Measurements from ENCODE around the gene CALML4. TPM values are rescaled to one million over a fixed set of nuclear protein-coding genes. Genes with fewer than 3 reads are reported as not detected.
A peak's percentile ranks its signal among the peaks of the same experiment; 100 is the strongest.
"Not testable (repeated sequence)": the region's sequence is repeated elsewhere in the genome, so short reads cannot be mapped to it uniquely, and the experiment has no call there.

CALML4 gene
- total RNA-seq, 1 donor from 2014 or later, result 6.1 TPM

- DNase-seq, result no peak
These were observed 2.2 kb upstream of the CALML4 start for GRCh38 chr15:68207176-68207935.

DNA sequence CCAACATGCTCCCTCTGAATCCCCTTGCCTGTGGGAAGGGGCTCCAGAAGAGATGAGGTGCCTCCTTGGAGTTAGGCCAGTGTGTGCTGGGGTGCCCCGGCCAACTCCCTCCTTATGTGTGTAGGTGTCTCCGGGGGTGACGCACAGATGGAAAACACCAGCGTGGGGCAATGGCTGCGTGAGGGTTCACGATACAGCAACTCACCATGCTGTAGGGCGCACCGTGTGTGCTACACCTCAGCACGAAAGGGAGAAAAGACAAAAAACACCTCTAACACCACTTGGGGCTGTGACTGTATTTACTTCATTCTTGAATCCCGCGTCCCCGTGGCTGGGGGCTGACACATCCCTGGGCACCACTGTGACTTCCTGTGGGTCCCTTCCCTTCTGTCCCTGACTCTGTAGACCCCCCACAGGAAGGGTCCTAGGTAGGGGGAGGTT is 1.6 kb upstream of the CALML4 start:
- no peak for DNase-seq

GRCh38 chr15:68205954-68206539 is 915 bp upstream of the CALML4 start:
- DNase-seq, result no peak

- DNase-seq, result no peak
These were observed 419 bp upstream of the CALML4 start for GRCh38 chr15:68205558-68205944.

DNA sequence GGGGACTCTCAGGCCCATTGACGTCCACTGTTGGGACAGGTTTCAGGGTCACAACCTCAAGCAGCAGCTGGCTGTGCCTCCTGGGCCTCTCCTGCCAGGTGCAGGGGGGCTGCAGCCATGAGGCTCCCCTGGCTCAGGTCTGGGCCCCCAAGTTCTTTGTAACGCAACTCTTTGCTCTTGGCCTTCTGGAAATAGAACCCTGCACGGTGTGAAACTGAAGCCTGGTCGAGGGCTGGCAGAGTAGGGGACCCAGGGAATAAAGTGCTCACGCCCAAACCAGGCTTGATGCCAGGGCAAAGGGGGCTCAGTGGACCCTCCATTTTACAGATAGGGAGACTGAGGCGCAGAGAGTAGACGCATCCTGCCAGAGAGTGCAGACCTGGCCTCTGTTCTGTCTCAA is 771 bp downstream of the CALML4 start:
- DNase-seq, result no peak

- no peak for DNase-seq
These were observed 1.2 kb downstream of the CALML4 start for GRCh38 chr15:68203956-68204355.

- no peak for DNase-seq
These were observed 1.6 kb downstream of the CALML4 start for GRCh38 chr15:68203486-68203885.

GRCh38 chr15:68202994-68203393 is 2.1 kb downstream of the CALML4 start:
- DNase-seq, result not testable (repeated sequence)

- DNase-seq, result no peak
These were observed 3.3 kb downstream of the CALML4 start for GRCh38 chr15:68201879-68202261.

GRCh38 chr15:68201153-68201878 is 3.8 kb downstream of the CALML4 start:
- no peak for DNase-seq

DNA sequence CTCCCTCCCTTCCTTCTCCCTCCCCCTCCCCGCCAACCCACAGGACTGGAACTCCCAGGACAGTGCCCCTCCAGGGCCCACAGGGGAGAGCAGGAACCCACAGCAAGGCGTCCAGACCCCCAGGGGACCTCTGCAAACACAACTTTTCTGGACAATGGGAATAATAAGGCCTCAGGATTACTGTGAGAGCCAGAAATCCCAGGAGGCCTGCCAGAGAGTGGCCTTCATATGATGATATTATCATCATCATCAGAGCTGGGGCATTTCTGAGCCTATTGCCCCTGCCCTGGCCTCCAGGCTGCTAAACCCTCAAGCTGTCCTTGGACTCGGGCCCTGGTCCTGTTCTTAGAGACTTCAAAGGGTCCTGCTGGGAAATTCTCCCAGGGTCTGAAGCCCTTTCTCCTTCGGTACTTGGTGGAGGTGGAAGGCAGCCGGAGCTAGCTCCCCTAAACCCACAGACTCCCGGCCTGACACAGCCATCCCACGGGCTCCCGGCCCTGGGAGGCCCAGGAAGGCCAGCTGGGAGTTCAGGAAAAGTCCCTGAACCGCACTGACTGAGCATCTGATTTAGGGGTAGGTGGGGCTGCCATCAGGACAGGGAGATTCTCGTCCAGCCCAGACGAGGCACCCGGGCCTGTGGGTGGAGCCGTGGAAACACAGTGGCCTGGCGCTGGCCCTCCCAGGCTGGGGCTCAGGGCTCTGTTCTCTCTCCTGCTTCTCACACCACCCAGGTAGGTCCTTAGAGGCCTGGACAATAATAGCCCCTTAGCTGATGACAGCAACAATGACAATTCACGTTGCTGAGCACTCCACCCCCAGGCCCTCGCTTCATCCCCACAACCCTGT is 4.9 kb downstream of the CALML4 start:
- DNase-seq, result no peak

DNA sequence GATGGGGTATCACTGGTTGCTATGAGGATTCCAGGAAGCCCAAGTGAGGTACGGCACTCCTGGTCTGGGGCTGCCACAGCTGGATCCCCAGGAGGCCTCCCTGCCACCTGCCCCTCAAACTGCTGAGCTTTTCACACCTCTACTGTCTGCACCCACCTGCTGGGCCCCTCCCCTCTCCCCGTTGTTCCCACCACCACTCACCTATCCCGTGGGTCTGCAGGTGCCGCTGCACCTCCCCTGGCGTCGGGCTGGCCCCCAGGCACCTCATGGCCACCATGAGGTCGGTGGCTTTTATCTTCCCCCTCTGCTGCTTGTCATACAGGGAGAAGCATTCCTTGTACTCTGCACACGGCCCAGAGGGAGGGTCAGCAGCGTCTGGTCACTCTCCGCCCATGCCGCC is 5.8 kb downstream of the CALML4 start:
- DNase-seq, result no peak

GRCh38 chr15:68197661-68198437 is 7.3 kb downstream of the CALML4 start:
- DNase-seq, result no peak

GRCh38 chr15:68197170-68197492 is 8.0 kb downstream of the CALML4 start:
- no peak for DNase-seq

GRCh38 chr15:68196445-68197169 is 8.5 kb downstream of the CALML4 start:
- DNase-seq, result no peak

GRCh38 chr15:68195336-68196112 is 9.6 kb downstream of the CALML4 start:
- no peak for DNase-seq

- peak; percentile 84 for DNase-seq
These were observed 12.2 kb downstream of the CALML4 start for GRCh38 chr15:68192804-68193486.

- DNase-seq, result no peak
These were observed 13.0 kb downstream of the CALML4 start for GRCh38 chr15:68192117-68192516.

DNA sequence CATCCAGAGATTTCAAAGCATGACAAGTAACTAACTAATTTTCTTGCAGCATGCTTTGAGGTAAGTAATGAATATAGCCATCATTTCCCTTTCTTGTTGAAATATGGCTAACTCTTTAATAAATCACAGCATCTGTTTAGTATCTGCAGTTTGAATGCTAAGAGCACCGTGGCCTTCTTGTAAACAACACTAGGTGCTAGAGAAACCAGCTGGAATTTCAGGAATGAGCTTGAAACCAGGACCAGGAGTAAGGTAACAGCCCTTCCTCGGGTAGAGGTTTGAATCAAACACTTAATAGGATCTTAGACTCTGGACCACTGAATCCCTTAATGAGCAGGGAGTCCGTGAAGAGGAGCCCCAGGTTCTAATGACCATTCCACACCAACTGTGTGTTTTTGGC is 13.6 kb downstream of the CALML4 start:
- DNase-seq, result no peak

- no peak for DNase-seq
These were observed 15.1 kb downstream of the CALML4 start for GRCh38 chr15:68190048-68190447.

Data from skin of body (tissue), 2 donors.